NCI-H524 treated with DMSO at 0.1 percent for 48 hours (cell line): Measurements from ENCODE around the gene ENOX2.
"Not testable (repeated sequence)": the region's sequence is repeated elsewhere in the genome, so short reads cannot be mapped to it uniquely, and the experiment has no call there.

Experiments used
- DNase-seq: peaks from one replicate; lab custom pipeline; 2025; lab: John Stamatoyannopoulos, UW

The ENOX2 gene, protein sequence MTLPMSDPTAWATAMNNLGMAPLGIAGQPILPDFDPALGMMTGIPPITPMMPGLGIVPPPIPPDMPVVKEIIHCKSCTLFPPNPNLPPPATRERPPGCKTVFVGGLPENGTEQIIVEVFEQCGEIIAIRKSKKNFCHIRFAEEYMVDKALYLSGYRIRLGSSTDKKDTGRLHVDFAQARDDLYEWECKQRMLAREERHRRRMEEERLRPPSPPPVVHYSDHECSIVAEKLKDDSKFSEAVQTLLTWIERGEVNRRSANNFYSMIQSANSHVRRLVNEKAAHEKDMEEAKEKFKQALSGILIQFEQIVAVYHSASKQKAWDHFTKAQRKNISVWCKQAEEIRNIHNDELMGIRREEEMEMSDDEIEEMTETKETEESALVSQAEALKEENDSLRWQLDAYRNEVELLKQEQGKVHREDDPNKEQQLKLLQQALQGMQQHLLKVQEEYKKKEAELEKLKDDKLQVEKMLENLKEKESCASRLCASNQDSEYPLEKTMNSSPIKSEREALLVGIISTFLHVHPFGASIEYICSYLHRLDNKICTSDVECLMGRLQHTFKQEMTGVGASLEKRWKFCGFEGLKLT

DNA sequence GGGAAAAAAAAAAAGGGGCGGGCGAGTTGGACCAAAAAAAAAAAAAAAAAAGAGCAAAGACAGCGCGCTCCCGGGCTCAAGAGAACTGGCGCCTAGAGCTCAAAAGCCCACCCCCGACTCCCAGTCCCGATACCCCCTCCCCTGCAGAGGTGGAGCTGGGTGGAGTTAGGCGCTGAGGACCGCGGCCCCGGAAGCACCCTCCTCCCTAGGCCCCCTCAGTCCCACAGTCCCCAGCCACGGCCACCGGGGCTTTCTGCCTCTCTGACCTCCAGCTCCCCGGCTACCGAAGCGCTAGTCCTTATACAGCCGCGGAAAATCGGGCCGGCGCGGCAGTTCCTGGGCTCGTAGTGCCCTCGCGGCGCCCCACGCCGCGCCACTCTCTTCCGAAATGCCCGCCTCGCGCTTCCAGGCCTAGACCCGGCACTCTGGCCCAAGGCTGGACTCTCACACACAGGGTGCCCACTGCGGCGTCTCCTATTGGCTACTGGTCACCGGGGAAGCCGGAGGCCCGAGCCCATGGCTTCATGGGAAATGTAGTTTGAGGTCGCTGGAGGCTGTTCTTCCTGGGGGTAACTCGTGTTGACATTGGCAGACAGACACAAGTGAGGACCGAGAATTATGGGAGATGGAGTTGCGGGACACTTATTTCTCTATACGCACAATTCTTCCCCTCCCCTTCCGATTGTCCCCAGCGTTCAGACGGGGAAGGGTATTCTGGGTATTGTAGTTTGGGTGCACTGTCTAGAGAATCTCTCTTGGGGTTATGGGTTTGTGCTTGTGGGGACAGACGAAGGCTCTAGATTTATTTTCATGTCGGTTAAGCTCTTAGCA, at the start of gene ENOX2:
TSS of gene ENOX2 (minus strand) at position 427 of the 831 bp plus-strand sequence. CDS start 199,993 bp downstream, outside the sequence.
- DNase-seq = peak; percentile 96

DNA sequence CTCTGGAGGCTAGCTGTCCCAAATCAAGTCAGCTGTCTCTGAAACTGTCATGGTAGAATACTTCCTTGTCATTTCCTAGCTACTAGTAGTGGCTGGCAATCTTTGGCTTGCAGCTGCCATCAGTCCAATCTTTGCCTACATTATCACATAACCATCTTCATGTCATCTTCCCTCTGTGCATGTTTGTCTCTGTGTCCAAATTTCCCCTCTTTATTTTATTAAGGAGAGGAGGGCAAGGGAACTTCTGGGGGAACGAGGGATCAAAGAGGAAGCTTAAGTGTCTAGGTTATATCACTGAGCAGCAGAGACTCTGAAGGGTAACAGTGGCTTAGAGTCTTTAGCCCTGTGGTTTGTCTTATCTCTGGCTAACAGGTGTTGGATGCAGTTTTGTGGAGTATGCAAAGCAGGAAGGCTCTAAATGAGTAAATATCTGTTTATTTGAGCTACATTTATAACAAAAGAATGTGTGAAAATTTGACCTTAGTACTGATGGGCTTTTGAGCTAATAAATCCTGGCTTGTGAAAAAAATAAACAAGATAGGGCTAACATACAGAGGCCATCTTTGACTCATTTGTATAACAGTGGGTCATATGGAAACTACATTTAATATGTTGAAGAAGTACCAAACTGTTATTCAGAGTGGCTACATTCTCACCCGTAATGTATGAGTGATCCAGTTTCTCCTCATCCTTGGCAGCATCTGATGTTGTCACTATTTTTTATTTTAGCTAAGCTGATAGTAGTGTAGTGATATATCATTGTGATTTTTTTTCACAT, 49.4 kb upstream of the ENOX2 start:
- DNase-seq = no peak

DNA sequence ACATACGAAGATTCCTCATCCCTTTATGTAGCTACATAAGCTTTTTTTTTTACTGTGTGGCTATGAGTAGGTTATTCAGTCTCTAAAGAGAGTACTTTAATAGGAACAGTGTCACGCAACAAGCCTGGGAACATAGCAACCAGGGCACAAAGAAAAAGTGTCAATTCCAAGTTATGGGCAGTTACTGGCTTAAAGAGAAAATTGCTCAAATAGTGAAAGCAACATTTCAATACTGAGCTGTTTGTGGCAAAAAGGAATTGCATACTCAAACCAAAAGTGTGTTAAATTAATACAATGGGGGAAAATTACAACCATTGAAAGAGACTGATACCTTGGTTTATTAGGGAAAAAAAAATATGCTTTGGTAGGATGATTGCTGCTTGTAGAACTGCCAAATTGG, 41.2 kb upstream of the ENOX2 start:
- DNase-seq = no peak

DNA sequence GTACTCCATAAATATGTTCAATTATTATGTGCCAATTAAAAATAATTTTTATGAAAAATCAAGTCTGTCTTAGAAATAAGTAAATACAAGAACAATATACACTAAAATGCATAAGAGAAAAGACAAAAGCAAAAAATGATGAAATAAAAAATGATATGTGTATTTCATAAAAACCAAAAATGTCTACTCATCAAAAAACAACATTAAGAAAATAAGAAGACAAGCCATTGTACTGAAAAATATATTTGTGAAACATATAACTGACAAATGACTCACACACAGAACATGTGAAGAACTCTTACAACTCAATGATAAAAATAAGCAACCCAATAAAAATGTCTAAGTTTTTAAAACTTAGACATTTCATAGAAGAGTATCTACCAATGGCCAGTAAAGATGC, 34.1 kb upstream of the ENOX2 start:
- DNase-seq = no peak

DNA sequence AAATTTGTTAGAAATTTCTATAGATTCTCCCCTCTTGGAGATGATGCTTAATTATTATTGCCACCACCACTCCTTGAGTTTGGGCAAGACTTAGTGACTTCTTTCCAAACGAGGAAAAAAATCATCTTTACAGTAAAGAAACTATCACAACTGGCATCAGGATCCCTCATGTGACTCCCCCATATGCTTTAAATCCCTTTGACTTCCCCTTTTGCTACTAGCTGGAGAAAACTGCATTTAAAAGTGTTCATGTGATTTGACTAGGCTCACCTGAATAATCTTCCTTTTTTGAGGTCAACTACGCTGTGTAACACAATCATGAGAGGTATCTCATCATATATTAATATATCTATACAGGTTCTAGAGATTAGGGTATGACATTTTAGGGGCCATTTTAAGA, 30.3 kb upstream of the ENOX2 start:
- DNase-seq = no peak

DNA sequence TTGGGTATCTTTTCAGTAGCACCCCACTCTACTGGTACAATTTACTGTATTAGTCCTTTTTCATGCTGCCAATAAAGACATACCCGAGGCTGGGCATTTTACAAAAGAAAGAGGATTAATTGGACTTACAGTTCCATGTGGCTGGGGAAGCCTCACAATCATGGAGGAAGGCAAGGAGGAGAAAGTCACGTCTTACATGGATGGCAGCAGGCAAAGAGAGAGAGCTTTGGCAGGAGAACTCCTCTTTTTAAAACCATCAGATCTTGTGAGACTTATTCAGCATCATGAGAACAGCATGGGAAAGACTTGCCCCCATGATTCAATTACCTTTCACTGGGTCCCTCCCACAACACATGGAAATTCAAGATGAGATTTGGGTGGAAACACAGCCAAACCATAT, 17.4 kb upstream of the ENOX2 start:
- not testable (repeated sequence) for DNase-seq

DNA sequence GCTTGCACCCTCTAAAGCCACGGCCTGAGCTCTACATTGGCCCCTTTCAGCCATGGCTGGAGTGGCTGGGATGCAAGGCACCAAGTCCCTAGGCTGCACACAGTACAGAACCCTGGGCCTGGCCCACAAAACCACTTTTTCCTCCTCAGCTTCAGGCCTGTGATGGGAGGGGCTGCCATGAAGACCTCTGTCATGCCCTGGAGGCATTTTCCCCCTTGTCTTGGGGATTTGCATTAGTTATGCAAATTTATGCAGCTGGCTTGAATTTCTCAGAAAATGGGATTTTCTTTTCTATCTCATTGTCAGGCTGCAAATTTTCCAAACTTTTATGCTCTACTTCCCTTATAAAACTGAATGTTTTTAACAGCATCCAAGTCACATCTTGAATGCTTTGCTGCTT, 16.7 kb upstream of the ENOX2 start:
- not testable (repeated sequence) for DNase-seq

DNA sequence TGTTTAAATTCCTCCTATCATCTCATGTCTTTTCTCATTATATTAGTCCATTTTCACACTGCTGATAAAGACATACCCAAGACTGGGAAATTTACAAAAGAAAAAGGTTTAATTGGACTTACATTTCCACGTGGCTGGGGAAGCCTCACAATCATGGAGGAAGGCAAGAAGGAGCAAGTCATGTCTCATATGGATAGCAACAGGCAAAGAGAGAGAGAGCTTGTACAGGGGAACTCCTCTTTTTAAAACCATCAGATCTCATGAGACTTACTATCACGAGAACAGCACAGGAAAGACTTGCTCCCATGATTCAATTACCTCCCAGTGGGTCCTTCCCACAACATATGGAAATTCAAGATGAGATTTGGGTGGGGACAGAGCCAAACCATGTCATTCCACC, 15.5 kb upstream of the ENOX2 start:
- not testable (repeated sequence) for DNase-seq

DNA sequence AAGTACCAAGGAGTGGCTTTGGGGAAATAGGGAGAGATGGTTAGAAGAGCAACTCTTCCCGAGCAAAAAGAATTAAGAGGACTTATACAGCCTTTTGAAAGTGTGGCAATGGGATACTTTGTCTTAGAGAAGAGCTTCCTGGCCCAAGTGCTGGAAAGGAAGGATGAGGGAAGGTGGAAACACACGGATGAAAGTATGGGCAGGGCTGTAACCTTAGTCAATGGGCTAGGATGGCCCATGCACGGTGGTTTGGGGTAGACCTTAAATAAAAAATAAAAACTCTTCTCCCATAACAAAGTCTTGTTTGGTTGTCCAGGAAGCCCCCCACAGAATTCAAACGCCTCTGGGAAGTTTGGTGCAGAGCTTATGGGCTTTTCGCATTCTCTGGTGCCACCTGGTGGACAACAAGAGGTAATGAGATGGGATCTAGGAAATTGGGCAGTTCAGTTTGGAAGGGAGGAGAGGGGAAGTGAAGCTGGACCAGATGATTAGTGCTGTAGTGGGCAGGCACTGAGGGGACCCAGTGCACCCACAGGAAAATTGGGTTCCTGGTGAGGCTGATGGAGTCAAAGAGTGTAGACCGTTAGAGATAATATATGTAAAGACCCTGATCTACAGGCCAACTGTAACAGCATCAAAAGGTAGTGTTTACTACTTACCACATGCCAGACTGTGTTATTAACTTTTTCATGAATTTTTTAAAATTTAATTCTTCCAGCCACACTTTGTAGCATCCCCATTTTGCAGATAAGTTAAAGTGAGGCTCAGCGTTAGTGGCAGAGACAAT, 13.8 kb upstream of the ENOX2 start:
- DNase-seq = peak; percentile 25

DNA sequence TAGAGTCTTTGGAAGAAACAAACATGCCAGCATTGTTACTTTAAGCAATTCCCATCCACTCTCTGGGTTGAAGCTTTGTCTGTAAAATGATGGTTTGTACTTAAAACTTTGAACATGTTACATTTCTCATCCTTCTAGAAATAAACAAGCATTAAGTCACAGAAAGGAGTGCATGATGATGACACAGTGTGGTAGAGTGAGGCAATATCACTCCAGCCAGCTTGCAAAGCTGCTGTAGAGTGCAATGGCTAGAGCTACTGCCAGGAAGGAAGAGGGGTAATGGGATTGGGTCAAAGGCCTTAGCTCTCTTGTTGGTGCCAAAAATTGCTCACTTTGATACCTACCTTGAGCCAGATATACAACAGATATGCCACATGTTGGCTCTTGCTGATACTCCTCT, 12.3 kb upstream of the ENOX2 start:
- DNase-seq = no peak

DNA sequence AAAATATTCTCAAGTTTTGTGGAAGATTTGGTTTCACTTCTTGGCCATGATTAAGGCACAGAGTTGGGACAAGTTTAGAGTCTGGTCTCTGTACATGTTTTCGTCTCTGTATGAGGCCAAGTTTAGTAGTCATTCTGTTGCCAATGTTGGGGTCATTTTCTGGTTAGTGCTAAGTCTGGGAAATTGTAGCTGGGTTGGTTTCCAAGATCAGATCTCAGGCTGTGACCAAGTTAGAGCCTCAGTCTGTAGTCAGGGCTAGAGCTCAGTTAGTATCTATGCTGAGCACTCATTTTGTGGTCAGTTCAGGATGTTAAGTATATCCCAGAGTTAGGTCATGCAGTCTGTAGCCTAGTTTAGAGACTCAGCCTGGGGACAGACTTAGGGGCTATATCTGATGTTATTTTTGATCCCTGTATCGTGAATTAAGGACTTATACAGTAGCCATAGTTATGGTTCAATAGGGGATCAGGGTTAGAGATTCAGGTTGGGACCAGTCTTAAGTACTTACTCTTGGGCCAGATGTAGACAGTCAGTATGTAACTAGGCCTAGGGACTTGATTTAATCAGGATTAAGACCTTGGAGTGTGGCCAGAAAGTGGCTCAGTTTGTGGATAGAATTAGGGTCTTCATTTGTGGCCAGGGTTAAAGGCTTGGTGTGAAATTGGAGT, 6.6 kb upstream of the ENOX2 start:
- no peak for DNase-seq

DNA sequence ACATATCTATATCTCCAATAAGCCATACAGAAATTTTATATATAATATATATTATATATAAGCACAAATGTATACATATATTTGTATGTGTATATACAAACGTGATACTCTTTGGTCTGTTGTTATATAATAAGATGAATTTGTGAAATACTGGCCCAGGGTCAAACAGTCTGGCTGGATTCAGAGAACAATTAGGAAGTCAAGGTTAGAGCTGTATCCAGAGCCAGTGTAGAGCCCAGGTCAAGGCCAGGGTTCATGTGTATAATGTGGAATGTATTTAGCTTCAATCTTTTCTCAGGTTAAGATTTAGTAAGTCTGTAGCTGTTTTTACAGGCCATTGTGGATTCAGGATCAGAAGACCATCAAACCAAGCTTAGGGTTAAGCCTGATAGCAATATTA, 3.8 kb upstream of the ENOX2 start:
- DNase-seq = no peak

DNA sequence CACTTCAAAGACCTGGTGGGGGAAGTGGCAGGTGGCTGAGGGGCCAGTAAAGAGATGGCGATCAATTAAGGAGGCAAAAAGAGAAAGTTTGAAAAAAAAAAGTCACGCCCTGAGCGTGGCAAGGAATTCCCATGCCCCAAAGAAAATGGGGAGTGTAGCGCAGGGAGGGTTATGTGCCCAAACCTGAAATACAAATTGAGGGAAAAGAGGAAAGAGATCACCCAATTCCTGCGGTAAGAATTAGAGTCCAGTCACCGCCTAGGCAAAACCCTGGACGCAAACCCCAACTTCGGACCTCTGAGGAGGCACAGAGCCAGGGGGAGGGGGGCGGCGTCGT, 595 bp downstream of the ENOX2 start:
- DNase-seq = no peak

DNA sequence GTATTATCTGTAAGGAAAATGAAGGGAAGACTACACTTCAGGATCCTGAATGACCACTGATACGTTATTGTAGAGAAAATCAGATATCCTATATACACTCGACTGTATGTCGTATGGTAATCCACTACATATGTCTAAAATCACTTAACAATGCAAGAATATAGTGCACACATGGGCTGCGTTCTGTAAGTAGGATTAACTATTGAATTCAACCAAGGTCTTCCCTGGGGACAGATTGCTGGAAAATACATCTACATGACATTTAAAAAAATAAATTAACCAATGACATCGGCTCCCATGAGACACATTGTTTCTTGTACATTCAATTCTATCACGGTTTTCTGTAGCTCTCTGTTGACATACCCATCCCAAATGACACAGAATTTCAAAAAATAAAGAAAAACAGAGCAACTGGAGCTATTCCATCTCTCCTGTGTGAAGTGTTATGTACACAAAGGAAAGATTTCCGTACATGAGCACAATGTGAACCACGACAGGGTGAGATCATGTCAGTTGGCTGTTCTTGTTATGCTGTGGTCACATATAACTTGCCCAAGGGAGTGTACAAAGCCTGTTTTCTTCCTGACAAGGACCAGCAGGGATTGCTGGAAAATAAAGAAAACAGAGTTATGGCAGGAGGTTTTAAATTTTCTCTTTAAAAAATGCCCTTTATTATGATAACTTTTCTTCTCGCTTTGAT, 6.1 kb downstream of the ENOX2 start:
- DNase-seq = peak; percentile 67

DNA sequence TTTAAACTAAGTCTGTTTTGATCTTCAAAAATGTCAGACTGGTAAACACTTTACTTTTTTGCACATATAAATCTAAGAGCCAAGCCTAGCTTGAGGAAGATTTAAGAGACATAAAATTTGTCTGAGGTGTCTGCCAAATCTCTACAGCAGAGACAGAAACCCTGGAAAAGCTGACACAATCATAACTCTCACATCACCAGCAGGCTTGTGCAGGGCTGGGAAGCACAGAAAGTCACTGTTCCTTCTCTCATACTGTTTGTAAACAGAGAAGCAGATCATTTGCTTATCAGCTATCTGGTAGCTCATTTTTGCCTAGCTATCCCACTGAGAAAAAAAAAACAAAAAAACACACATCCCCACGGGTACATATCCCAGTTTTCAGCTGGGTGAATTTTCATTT, 7.0 kb downstream of the ENOX2 start:
- no peak for DNase-seq

DNA sequence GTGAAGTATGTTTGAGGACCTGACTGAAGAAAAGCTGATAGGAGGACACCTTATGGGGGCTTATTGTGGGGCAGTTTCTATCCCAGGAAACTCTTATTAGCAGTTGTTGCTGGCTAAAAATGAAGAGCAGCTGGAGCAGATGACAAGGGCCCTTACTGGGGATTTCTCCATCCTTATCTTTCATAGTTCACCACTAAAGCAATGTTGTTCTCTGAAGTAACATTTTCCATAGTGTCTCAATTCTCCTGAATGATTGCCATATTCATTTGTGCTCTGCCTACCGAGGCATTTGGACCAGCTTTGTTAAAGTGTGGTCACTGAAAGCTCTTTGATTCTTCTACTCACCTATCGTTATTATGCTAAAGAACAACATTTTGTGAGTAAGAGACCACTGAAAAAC, 7.7 kb downstream of the ENOX2 start:
- peak; percentile 97 for DNase-seq

DNA sequence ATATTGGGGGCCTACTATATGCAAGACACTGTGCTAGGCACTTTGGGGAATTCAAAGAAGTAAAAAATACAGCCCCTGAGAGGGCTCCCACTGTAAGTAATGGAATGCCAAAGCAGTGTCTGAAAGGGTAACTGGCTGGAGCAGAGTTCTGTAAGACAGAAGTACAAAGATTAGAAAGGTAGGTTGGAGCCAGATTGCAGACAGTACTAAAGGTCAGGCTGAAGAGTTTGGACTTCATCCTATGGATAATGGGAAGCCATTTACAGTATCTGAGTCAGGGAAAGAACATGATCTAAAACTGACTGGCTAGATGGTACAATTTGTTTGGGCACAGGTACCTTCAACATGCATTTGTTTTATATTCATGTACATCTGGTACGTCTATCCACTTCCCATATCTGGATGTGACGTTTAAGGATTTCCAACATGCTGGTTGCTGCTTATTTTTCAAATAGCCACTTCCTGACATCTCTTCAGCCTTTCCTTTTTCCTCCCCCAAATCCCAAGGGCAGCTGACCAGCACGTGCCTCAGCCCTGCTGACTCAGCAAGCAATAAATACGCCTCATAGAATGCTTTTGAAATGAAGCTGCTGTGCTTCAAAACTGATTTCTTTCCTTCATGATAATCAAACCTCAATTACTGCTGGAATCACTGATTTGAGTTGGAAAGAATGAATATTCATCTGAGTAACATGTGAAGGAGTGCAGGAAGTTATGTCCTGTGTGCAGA, 9.5 kb downstream of the ENOX2 start:
- no peak for DNase-seq

DNA sequence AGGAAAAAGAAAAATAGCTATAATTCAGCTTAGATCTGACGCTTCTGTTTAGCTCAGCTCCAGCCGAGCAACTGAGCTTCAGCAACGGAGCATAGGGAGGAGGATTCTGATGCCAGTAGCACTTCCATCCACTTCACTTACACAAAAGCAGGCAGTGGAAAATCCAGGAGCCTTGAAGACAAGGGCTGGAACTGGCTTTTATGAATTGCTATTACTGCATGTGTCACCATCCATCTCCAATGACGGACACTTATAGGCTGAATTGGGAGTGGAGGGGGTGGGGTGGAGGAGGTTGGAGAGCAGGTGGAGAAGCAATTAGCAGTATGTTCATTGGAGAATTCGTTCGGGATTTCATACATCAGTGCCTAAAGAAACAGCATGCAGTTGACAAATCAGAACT, 15.6 kb downstream of the ENOX2 start:
- DNase-seq = peak; percentile 76

DNA sequence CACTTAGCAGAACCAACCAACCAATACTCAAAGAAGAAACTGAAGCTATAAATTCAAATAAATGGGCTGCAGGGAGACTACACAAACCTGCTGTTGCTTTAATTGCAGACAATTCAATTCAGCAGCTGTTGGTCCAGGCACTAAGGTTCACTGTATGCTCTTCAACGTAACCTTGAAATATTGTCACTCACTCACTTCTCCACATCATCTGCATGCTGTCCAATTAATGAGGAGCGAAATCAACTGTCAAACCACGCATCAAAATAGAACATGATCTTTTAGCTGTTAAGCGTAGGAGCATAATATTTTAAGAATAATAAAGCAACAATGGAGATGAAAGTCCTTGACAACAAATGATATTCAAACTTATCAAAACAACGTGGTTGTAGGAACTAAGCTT, 17.0 kb downstream of the ENOX2 start:
- DNase-seq = no peak

DNA sequence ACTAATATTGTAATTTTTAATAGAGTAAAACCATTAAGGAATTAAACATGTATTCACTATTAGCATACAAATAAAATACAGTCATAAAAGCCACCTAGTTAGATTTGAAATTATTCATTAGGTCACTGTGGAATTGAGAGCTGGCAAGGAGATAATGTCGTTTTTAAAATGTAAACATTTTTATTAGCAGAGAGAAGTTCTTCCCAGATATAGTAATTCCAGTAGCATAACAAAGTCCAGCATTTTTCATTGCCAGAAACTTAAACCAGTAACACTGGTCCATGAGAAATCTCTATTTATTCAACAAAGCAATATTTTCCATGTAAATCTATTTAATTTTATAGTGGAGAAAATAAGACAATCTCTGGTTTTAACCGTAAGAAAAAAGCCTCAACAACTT, 17.5 kb downstream of the ENOX2 start:
- DNase-seq = no peak
